Measurements from ENCODE around the gene FAF1.

DNA sequence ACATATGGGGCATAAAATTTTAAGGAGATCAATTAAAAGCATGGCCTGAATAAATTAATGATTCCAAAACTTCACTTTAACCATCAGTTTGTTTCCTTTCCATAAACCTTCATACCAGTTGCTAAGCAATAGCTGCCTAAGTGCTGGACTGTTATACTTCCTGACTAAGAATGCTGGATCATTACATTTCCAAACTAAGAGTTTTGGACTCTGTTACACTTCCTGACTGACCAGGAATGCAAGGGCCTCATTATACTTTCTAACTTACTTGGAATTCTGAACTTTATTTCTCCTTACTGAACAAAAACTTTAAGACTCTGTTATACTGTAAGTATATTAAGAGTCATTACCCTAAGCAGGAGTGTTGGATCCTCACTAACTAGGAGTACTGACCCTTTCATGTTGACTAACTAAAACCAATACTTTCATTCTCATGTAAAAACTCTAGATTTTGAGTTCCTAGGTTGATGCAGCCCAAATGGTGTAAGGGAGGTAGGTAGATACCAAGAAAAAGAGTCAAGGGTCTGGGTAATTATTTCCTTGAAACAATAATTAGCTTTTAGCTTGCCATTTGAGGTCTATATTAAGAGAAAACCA is 118.2 kb downstream of the FAF1 start:
- TF ChIP-seq, protein P1, sequence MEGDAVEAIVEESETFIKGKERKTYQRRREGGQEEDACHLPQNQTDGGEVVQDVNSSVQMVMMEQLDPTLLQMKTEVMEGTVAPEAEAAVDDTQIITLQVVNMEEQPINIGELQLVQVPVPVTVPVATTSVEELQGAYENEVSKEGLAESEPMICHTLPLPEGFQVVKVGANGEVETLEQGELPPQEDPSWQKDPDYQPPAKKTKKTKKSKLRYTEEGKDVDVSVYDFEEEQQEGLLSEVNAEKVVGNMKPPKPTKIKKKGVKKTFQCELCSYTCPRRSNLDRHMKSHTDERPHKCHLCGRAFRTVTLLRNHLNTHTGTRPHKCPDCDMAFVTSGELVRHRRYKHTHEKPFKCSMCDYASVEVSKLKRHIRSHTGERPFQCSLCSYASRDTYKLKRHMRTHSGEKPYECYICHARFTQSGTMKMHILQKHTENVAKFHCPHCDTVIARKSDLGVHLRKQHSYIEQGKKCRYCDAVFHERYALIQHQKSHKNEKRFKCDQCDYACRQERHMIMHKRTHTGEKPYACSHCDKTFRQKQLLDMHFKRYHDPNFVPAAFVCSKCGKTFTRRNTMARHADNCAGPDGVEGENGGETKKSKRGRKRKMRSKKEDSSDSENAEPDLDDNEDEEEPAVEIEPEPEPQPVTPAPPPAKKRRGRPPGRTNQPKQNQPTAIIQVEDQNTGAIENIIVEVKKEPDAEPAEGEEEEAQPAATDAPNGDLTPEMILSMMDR (IDR thresholded peaks at IDR 0.05; ENCODE audit: low read depth, low read length, poor library complexity, severe bottlenecking): no peak
- no peak for TF ChIP-seq EZH2phosphoT487 (IDR thresholded peaks at IDR 0.05; ENCODE audit: borderline replicate concordance, low read length)

Data from DOHH2 (cell line).